Endothelial cell of umbilical vein (primary cell): ENCODE data around the gene HABP2.

ENCODE experiments used
- CTCF ChIP-seq, 2 donors: IDR thresholded peaks; 1 replicate in 1 of 2; 2 replicates in 1 of 2; pipeline ENCODE4 v1.5.1; 2011; ENCODE audit warnings: low read length in 2 of 2, mild to moderate bottlenecking in 2 of 2, moderate library complexity in 2 of 2, control low read depth in 1 of 2, inconsistent platforms in 1 of 2, low read depth in 1 of 2; ENCODE audit not compliant: insufficient read depth in 1 of 2; ENCODE audit errors: extremely low read depth in 1 of 2
- EZH2 ChIP-seq: IDR thresholded peaks from 2 replicates; pipeline ENCODE4 v1.6.1; 2012; ENCODE audit warnings: borderline replicate concordance, low read depth, mild to moderate bottlenecking, moderate library complexity, low read length, inconsistent platforms; ENCODE audit not compliant: severe bottlenecking
- GATA2 ChIP-seq: IDR thresholded peaks from 2 replicates; pipeline ENCODE4 v1.7.0; 2011; ENCODE audit warnings: low read depth, mild to moderate bottlenecking, moderate library complexity, mixed read lengths, low read length; ENCODE audit not compliant: insufficient read length, insufficient read depth
- JUN ChIP-seq: IDR thresholded peaks from 2 replicates; pipeline ENCODE4 v1.6.1; 2011; ENCODE audit warnings: borderline replicate concordance, low read depth; ENCODE audit not compliant: insufficient read length, insufficient read depth
- MAX ChIP-seq: IDR thresholded peaks from 2 replicates; pipeline ENCODE4 v1.6.1; 2011; ENCODE audit not compliant: insufficient read depth, insufficient read length
- MYC ChIP-seq: IDR thresholded peaks from one replicate; pipeline ENCODE4 v1.6.1; 2011; ENCODE audit warnings: mild to moderate bottlenecking, low read depth, low read length
- POLR2A ChIP-seq: IDR thresholded peaks from 2 replicates; pipeline ENCODE4 v1.6.1; 2012; ENCODE audit warnings: low read depth, mild to moderate bottlenecking, control low read depth, low read length
- POLR2AphosphoS5 ChIP-seq: IDR thresholded peaks from 2 replicates; pipeline ENCODE4 v1.6.1; 2012; ENCODE audit warnings: low read depth, mild to moderate bottlenecking, control low read depth, low read length, moderate library complexity; ENCODE audit not compliant: insufficient read depth

GRCh38 chr10:113518816-113519591 lies 33.8 kb upstream of the HABP2 start:
- TF ChIP-seq POLR2AphosphoS5 (no peak), EZH2 (no peak), CTCF (IDR thresholded peaks at IDR 0.05; ENCODE audit: extremely low read depth in 1 of 2, insufficient read depth in 1 of 2, low read depth in 1 of 2, low read length in 2 of 2) (no peak), MAX (no peak), GATA2 (no peak), POLR2A (no peak), JUN (no peak), MYC (no peak)
